Activated naive CD4-positive, alpha-beta T cell treated with anti-CD3 and anti-CD28 coated beads, Interleukin-2, amount 50 U/mL, for 16 hours (primary cell): ENCODE data around the gene KATNAL1.
"Not testable (repeated sequence)": the region's sequence is repeated elsewhere in the genome, so short reads cannot be mapped to it uniquely, and the experiment has no call there.

Source experiments
- DNase-seq: peaks from one replicate; pipeline ENCODE4 v3.0.0-alpha.2; 2020

Gene KATNAL1

DNA sequence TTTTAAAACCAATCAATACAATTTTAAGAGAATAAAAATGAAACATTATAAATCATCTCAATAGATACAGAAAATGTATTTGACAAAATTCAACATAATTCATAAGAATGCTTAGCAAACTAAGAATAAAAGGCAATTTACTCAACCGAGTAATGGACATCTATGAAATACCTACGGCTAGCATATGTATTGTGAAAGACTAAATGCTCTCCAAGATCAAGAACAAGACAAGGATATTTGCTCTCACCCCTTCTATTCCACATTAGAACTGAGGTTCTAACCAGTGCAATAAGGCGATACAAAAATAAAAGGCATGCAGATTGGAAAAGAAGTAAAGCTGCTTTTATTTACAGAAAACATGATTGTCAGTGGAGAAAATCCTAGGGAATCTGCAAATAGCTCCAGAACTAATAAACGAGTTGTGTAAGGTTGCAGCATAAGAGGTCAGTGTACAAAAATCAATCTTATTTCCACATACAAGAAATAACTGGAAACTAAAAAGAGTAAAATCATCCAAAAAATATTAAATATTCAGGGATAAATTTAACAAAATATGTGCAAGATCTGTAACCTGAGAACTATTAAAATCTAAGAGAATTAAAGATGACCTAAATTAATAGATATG is 16.4 kb downstream of the KATNAL1 start:
- no peak for DNase-seq

DNA sequence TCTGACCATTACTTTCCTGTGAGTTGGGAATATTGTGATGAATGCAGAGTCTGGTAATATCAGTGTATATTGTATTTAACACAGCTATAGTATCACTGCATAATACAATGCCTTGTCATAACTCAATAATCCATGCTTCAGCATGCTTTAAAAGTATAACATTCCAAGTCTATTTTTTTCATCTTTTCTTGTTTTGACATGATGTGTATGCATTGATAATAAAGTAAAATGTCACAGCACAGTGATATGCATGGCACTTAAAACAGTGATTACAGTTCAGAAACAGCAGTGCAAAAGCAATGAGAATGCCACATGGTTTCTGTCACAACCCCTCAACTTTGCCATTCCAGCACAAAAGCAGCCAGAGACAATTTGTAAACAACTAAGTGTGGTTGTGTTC is 17.8 kb downstream of the KATNAL1 start:
- DNase-seq = no peak

GRCh38 chr13:30286059-30286458 is 21.3 kb downstream of the KATNAL1 start:
- not testable (repeated sequence) for DNase-seq

- no peak for DNase-seq
Observed at GRCh38 chr13:30276178-30276577, 31.2 kb downstream of the KATNAL1 start.

GRCh38 chr13:30274083-30274482 is 33.3 kb downstream of the KATNAL1 start:
- DNase-seq = no peak

DNA sequence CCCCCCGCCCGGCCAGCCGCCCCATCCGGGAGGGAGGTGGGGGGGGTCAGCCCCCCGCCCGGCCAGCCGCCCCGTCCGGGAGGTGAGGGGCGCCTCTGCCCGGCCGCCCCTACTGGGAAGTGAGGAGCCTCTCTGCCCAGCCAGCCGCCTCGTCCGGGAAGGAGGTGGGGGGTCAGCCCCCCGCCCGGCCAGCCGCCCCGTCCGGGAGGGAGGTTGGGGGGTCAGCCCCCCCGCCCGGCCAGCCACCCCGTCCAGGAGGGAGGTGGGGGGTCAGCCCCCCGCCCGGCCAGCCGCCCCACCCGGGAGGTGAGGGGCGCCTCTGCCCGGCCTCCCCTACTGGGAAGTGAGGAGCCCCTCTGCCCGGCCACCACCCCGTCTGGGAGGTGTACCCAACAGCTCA is 37.3 kb downstream of the KATNAL1 start:
- DNase-seq = not testable (repeated sequence)

DNA sequence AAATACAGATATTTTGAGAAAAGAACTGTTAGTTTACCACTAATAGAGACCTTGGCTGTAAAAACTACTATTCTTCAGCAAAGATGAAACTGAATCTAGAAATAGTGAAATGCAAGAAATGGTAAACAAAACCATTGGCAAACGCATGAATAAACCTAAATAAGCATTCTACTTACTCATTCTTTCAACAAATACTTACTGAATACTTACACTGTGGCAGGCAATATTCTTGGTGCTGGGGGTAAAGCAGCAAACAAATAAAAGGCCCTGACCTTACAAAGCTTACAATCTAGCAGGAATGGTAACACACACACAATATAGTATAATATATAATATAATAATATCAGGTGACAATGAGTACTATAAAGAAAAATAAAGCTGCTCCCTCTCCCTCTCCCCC is 38.7 kb downstream of the KATNAL1 start:
- DNase-seq = no peak

DNA sequence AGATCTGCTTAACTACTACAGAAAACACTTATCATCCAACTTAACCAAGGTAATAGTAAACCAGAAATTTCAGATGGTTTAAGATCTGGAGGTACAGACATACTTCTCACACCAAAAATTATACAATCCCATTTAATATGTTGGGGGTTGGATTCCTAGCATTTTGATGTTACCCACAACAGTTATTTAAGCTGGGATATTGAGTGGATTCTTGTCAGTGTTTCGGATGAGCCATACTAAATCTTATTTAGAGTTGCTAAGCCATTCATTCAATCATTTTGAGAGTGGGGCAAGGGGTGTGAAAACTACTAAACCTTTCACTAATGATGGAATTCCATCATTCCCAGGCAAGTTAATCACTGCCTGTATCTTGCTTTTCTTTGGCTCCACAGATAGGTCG is 40.6 kb downstream of the KATNAL1 start:
- no peak for DNase-seq

- not testable (repeated sequence) for DNase-seq
Observed at GRCh38 chr13:30259149-30259733, 48.1 kb downstream of the KATNAL1 start.

DNA sequence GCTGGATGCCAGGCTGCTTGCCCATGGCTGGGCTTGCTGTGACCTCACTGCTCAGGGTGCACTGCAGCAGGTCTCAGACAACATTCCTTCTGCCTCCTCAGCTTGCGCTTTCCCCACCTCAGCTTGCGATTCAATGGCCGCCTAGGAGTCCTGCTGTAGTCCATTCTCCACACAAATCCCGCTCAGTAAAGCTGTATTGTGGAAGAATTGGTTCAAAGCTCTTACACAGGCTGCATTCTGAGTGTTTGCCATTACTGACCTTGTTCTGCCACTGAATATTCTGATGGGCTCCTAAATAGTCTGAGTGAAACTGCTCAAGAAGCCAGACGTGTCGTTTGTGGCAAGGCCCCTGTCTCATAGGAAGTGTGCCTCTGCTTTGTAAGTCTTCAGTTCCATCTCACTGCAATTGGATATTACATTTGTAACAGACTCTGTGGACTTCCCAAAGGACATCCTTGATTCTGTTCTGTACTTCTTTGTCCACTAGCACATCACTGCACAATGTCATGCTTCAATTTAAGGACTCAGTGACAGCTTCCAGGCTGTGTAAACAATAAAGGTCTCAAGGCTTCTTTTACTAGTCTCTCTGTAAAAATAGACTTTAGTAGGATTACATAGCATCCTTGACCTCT is 49.8 kb downstream of the KATNAL1 start:
- no peak for DNase-seq

GRCh38 chr13:30256713-30257467 is 50.5 kb downstream of the KATNAL1 start:
- DNase-seq = no peak

DNA sequence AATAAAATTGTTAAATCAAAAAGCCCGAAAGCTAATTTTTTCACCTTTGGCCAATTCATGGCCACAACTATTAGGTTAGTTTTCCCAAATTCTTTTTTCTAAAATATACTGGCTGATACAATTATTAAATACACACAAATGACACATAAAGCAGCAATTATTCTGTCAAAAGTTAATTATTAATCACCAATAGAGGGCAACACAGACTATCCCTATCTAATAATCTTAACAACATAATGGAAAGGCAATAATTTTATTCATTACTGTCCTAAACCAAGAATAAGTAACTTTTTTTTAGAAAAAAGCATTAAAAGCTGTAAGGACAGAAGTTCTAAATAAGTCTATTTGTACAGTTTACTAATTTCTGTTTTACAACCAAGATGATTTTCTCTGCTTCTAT is 51.7 kb downstream of the KATNAL1 start:
- no peak for DNase-seq

- DNase-seq = no peak
Observed at GRCh38 chr13:30253830-30254229, 53.5 kb downstream of the KATNAL1 start.

GRCh38 chr13:30247406-30247805 is 59.9 kb downstream of the KATNAL1 start:
- DNase-seq = no peak

DNA sequence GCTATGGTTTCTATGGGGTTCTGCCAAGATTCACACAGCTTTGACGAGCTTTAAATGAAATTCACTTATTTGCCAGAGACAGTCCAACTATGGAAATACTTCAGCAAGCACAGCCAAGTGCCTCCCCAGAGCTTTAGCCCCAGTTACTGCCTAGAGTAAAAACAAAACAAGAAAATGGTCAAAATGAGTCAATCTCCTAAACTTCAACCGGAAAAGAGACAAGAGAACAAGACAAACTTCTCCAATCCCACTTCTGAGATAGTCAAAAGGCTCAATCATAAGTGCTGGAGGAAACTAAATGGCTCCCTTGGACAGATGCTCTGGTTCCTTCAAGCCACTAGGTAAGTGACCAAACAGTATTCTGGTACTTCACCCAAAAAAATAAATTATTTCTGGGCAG is 65.8 kb downstream of the KATNAL1 start:
- DNase-seq = no peak

DNA sequence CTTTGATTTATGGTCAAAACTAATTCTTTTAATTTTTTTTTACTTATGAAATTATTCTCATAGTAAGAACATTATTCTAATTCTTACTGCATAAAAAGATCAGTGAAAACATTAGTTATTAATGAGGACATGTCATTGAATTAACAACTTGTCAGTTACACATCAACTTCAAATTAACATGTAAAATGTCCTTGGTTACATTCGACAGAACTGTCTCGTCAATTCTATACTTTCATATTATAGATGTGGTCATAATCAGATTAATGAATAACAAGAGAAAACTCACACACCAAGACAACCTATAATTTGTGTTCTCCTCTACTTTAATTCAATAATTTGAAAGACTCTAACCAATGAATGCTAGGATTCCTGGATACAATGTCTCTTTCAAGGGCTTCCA is 66.7 kb downstream of the KATNAL1 start:
- no peak for DNase-seq

DNA sequence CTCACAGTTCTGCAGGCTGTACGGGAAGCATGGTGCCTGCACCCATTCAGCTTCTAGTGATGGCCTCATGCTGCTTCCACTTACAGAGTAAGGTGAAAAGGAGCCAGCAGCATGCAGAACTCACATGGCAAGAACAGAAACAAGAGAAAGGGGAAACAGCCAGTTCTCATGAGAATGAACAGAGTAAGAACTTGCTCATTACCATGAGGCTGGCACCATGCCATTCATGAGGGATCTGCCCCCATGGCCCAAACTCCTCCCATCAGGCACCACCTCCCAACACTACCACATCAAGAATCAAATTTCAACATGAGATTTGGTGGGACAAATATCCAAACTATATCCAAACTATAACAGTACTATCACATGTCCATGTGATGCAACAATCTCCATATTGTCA is 72.1 kb downstream of the KATNAL1 start:
- no peak for DNase-seq

DNA sequence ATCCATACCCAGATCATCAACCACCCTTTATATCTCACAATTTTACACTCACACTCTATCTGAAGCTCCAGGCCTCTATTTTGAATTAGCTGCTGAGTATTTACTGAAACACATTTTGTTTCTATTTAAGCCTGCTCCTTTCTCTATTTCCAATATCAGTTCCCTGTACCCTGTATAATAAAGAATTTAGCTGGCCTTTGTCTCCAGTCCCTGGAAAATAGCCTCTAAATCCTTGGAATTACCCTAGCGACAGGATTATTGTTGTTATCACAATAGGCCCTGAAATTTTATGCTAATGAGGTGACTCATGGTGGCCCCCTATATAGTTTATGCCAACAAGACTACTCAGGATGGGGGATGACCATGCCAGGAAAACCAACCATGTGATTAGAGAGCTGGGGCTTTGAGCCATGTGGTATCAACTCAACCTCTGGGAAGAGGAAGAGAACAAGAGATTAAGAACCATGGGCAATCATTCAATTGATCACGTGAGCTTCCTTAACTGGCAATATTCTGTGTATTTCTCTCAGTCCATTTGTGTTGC is 72.7 kb downstream of the KATNAL1 start:
- no peak for DNase-seq

GRCh38 chr13:30224732-30225131 is 82.6 kb downstream of the KATNAL1 start:
- DNase-seq = no peak

DNA sequence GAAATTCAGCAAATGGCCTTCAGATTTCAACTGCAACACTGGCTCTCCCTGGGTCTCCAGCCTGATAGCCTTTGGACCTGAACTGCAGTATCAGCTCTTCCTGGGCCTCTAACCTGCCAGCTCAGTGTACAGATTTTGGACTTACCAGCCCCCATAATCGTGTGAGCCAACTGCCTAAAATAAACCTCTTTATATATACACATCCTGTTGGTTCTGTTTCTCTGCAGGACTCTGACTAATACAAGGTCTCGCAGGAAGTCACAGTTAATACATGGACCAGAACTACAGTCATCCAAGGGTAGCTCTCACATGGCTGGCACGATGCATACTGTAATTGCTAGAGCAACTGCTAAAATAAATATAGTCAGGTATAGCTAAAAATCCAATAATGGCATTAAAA is 85.1 kb downstream of the KATNAL1 start:
- no peak for DNase-seq

GRCh38 chr13:30216111-30216510 is 91.2 kb downstream of the KATNAL1 start:
- no peak for DNase-seq

DNA sequence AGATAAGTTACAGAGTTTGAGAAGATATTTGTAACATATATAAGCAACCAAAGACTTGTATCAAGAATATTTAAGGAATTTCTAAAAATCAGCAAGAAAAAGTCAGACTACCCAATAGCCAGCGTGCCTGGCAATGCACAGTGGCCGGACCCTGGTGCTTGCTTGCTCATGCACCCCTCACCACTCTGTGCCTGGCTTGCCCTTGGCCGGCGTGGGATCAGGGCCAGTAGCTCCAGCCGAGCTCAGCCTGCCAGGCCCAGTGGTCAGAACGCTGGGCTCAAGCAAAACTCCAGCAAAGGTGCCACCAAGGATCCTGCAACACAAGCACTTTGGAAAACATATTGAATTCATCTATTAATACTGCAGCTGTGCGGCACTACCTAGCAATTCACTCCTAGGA is 95.1 kb downstream of the KATNAL1 start:
- no peak for DNase-seq

- no peak for DNase-seq
Observed at GRCh38 chr13:30211745-30212144, 95.6 kb downstream of the KATNAL1 start.

- DNase-seq = no peak
Observed at GRCh38 chr13:30204564-30204963, 102.8 kb downstream of the KATNAL1 start.
